T-helper 1 cell treated with Interleukin-12 subunit alpha and Interleukin-12 subunit beta and Interleukin-4 antibody, amounts not matched to agents 30 μg/mL and 1 μg/mL, for 36 hours (primary cell): Measurements from ENCODE around the gene REEP2.
"Not testable (repeated sequence)": the region's sequence is repeated elsewhere in the genome, so short reads cannot be mapped to it uniquely, and the experiment has no call there.

Source experiments
- H3K27ac Mint-ChIP-seq: one replicate; pipeline ENCODE4 v1.8.0; 2021; ENCODE audit warnings: mild to moderate bottlenecking, mixed read lengths
- H3K27me3 Mint-ChIP-seq: one replicate; pipeline ENCODE4 v1.8.0; 2021; ENCODE audit warnings: low read depth, mixed read lengths
- H3K36me3 Mint-ChIP-seq: one replicate; pipeline ENCODE4 v1.8.0; 2021; ENCODE audit warnings: low read depth, mixed read lengths
- H3K4me1 Mint-ChIP-seq: one replicate; pipeline ENCODE4 v1.8.0; 2021; ENCODE audit warnings: low read depth, mixed read lengths
- H3K4me3 Mint-ChIP-seq: one replicate; pipeline ENCODE4 v1.8.0; 2021; ENCODE audit warnings: mild to moderate bottlenecking, moderate library complexity, mixed read lengths
- H3K9me3 Mint-ChIP-seq: one replicate; pipeline ENCODE4 v1.8.0; 2021; ENCODE audit warnings: mixed read lengths

REEP2 gene

DNA sequence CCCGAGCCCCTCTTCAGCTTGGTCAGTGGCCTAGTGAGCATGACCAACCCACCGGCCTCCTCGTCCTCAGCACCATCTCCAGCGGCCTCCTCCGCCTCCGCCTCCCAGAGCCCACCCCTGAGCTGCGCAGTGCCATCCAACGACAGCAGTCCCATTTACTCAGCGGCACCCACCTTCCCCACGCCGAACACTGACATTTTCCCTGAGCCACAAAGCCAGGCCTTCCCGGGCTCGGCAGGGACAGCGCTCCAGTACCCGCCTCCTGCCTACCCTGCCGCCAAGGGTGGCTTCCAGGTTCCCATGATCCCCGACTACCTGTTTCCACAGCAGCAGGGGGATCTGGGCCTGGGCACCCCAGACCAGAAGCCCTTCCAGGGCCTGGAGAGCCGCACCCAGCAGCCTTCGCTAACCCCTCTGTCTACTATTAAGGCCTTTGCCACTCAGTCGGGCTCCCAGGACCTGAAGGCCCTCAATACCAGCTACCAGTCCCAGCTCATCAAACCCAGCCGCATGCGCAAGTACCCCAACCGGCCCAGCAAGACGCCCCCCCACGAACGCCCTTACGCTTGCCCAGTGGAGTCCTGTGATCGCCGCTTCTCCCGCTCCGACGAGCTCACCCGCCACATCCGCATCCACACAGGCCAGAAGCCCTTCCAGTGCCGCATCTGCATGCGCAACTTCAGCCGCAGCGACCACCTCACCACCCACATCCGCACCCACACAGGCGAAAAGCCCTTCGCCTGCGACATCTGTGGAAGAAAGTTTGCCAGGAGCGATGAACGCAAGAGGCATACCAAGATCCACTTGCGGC, 28.2 kb downstream of the REEP2 start:
- Mint-ChIP-seq H3K4me1 (peaks cover 16% of the 10 kb centered on the region), H3K36me3 (peaks cover 19% of the 10 kb centered on the region), H3K4me3 (peak overlapping the region; percentile 75), H3K27me3 (peaks cover 21% of the 10 kb centered on the region), H3K27ac (no peak overlapping the region), H3K9me3 (no peaks in the 10 kb centered on the region)

DNA sequence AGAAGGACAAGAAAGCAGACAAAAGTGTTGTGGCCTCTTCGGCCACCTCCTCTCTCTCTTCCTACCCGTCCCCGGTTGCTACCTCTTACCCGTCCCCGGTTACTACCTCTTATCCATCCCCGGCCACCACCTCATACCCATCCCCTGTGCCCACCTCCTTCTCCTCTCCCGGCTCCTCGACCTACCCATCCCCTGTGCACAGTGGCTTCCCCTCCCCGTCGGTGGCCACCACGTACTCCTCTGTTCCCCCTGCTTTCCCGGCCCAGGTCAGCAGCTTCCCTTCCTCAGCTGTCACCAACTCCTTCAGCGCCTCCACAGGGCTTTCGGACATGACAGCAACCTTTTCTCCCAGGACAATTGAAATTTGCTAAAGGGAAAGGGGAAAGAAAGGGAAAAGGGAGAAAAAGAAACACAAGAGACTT, 28.9 kb downstream of the REEP2 start:
- no peaks in the 10 kb centered on the region for H3K9me3 Mint-ChIP-seq
- H3K27me3 Mint-ChIP-seq, result peaks cover 25% of the 10 kb centered on the region
- H3K27ac Mint-ChIP-seq, result peak overlapping the region; percentile 59
- H3K4me1 Mint-ChIP-seq, result peaks cover 16% of the 10 kb centered on the region
- H3K36me3 Mint-ChIP-seq, result peaks cover 19% of the 10 kb centered on the region
- H3K4me3 Mint-ChIP-seq, result peak overlapping the region; percentile 75

DNA sequence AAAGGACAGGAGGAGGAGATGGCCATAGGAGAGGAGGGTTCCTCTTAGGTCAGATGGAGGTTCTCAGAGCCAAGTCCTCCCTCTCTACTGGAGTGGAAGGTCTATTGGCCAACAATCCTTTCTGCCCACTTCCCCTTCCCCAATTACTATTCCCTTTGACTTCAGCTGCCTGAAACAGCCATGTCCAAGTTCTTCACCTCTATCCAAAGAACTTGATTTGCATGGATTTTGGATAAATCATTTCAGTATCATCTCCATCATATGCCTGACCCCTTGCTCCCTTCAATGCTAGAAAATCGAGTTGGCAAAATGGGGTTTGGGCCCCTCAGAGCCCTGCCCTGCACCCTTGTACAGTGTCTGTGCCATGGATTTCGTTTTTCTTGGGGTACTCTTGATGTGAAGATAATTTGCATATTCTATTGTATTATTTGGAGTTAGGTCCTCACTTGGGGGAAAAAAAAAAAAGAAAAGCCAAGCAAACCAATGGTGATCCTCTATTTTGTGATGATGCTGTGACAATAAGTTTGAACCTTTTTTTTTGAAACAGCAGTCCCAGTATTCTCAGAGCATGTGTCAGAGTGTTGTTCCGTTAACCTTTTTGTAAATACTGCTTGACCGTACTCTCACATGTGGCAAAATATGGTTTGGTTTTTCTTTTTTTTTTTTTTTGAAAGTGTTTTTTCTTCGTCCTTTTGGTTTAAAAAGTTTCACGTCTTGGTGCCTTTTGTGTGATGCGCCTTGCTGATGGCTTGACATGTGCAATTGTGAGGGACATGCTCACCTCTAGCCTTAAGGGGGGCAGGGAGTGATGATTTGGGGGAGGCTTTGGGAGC, 29.5 kb downstream of the REEP2 start:
- Mint-ChIP-seq H3K36me3 (peaks cover 19% of the 10 kb centered on the region), H3K27ac (no peak overlapping the region), H3K4me1 (peaks cover 16% of the 10 kb centered on the region), H3K27me3 (peaks cover 25% of the 10 kb centered on the region), H3K4me3 (peak overlapping the region; percentile 48), H3K9me3 (no peaks in the 10 kb centered on the region)

DNA sequence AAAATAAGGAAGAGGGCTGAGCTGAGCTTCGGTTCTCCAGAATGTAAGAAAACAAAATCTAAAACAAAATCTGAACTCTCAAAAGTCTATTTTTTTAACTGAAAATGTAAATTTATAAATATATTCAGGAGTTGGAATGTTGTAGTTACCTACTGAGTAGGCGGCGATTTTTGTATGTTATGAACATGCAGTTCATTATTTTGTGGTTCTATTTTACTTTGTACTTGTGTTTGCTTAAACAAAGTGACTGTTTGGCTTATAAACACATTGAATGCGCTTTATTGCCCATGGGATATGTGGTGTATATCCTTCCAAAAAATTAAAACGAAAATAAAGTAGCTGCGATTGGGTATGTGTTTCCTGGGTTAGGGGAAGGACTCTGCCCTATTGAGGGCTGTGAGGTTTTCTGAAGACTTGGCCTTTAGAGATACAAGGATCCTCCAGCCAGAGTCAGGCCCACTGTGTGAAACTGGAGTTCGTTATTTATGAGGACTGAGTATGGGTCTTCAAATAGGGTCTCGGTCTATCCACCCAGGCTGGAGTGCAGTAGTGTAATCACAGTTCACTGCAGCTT, 30.2 kb downstream of the REEP2 start:
- Mint-ChIP-seq H3K4me1 (peaks cover 16% of the 10 kb centered on the region), H3K27ac (no peak overlapping the region), H3K36me3 (peaks cover 19% of the 10 kb centered on the region), H3K27me3 (peaks cover 25% of the 10 kb centered on the region), H3K4me3 (no peak overlapping the region), H3K9me3 (no peaks in the 10 kb centered on the region)

DNA sequence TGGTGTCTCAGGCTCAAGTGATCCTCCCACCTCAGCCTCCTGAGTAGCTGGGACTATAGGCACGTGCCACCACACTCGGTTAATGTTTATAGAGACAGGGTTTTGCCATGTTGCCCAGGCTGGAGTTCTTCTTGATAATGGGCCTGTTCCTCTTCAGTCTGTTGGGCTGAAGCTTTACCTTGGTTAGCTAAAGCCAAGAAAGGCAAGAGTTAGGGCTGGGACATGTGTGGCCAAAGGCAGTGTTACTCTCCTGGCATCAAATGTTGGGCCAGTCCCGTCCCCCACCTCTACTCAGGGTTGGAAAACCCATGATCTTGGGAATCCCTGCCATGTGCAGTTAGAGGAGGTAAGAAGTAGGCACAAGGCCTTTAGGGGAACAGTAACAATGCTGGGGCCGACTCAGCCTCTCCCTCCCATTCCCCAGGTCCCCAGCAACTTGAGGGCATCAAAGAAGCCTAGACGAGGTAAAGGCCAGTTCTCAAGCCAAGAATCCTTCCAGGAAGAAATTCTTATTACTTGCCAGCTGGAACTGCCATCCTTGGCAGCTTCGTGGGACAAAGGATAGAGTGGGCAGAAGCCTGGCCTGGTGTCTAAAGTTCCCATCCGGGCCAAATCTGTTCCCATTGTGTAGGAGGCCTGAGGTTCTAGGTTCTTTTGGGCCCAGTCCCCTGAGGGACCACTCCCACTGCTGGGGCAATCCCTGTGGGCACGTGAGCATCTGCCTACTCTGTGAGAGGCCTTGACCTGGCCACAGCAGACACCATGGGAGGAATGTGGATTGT, 30.9 kb downstream of the REEP2 start:
- Mint-ChIP-seq H3K27ac (no peak overlapping the region), H3K27me3 (peaks cover 25% of the 10 kb centered on the region), H3K4me3 (no peak overlapping the region), H3K9me3 (no peaks in the 10 kb centered on the region), H3K36me3 (peaks cover 19% of the 10 kb centered on the region), H3K4me1 (peaks cover 16% of the 10 kb centered on the region)

DNA sequence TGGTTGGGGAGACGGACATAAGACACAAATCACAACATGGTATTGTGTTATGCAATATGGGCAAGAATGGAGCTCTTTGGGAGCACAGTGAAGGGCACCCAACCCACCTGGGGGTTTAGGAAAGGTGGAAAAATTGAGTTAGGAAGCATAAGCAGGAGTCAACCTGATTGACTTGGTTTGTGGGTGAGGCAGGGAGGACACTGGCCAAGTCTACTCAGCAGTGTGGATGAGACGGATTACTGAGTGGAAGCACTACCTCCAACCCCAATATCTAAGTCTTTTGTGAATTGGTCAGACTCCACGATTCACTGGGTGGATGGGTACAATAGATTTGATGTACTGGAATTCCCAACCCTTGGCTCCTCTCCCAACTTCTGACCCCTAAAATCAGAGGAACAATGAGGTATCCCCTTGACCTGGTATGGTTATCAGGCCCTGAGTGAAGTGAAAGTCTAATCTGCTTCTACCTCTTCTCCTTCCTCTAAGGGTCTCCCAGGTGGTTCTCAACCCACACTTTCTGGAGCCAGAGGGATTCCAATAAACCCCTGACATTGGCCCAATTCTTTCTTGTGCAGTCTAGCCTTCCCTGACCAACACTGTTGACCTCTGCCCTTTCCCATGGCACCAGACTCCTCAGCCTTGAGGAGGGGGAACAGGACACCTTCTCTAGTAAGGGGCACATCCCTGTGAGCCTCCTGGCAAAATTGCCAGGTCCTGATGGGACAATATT, 31.6 kb downstream of the REEP2 start:
- H3K4me3 Mint-ChIP-seq, result no peak overlapping the region

DNA sequence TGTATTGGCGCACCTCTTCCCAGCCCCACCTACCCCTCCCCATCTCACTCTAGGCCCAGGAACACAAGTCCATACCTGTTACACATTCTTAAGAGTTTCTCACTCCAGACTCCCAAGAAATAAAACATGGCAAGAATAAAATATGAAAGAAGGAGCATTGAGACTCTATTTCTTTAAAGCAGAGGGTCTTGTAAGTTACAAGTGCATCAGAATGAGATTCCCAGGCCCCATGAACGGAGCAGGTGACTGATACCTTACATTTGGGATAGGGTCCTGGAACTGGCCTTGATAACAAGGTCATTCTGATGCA, 32.1 kb downstream of the REEP2 start:
- Mint-ChIP-seq H3K36me3 (peaks cover 19% of the 10 kb centered on the region), H3K27ac (no peak overlapping the region), H3K4me3 (no peak overlapping the region), H3K4me1 (peaks cover 16% of the 10 kb centered on the region), H3K27me3 (peaks cover 27% of the 10 kb centered on the region), H3K9me3 (no peaks in the 10 kb centered on the region)

More for the DNA sequence above, 31.6 kb downstream of the REEP2 start:
- Mint-ChIP-seq H3K27ac (no peak overlapping the region), H3K27me3 (peaks cover 25% of the 10 kb centered on the region), H3K36me3 (peaks cover 19% of the 10 kb centered on the region), H3K9me3 (no peaks in the 10 kb centered on the region), H3K4me1 (peaks cover 16% of the 10 kb centered on the region)

DNA sequence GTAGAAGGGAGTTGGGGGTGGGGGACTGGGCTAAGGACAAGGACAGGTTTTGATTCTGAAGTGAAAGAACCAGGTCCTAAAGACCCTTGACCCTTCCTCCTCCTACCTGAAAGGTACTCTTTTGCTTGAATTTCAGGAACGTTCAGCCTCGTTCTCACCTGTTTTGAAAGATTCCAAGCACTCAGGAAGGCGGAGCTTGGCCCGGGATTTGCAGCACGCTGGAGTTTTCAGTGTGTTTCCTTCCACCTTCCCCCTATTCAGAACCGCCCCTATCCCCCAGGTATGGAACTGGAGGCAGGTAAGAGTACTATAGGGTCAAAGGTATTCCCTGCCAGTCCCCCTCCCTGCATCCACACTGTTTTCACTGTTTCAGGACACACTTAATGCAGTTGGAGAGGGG, 33.5 kb downstream of the REEP2 start:
- peaks cover 23% of the 10 kb centered on the region for H3K27me3 Mint-ChIP-seq
- H3K4me3 Mint-ChIP-seq, result no peak overlapping the region
- H3K36me3 Mint-ChIP-seq, result peaks cover 10% of the 10 kb centered on the region
- peaks cover 6% of the 10 kb centered on the region for H3K4me1 Mint-ChIP-seq
- H3K27ac Mint-ChIP-seq, result no peak overlapping the region
- no peaks in the 10 kb centered on the region for H3K9me3 Mint-ChIP-seq

DNA sequence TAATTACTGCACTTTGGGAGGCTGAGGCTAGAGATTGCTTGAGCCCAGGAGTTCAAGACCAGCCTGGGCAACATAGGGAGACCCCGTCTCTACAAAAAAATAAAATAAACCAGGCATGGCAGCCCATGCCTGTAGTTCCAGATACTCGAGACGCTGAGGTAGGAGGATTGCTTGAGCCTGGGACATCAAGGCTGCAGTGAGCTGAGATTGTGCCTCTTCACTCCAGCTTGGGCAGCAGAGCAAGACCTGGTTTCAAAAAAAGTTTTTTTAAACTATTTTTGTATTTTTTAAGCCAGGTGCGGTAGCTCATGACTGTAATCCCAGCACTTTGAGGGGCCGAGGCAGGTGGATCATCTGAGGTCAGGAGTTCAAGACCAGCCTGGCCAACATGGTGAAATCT, 34.3 kb downstream of the REEP2 start:
- H3K4me1 Mint-ChIP-seq, H3K36me3 Mint-ChIP-seq, H3K4me3 Mint-ChIP-seq, H3K9me3 Mint-ChIP-seq: not testable (repeated sequence)
- Mint-ChIP-seq H3K27me3 (peaks cover 15% of the 10 kb centered on the region), H3K27ac (peak overlapping the region; percentile 53)

DNA sequence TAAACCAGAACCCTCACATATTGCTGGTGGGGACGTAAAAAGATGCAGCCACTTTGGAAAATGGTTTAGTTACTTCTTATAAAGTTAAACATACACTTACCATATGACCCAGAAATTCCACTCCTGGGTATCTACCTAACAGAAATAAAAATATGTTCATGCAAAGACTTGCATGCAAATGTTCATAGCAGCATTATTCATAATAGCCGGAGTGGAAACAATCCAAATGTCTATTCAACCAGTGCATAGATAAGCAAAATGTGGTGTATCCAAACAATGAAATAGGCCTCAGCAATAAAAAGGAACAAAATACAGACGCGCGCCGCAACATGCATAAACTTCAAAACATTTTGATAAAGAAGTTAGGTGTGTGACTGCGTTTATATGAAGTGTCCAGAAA, 38.1 kb downstream of the REEP2 start:
- Mint-ChIP-seq H3K27me3 (peaks cover 12% of the 10 kb centered on the region), H3K9me3 (no peaks in the 10 kb centered on the region), H3K36me3 (no peaks in the 10 kb centered on the region), H3K4me1 (no peaks in the 10 kb centered on the region), H3K27ac (no peak overlapping the region), H3K4me3 (no peak overlapping the region)

DNA sequence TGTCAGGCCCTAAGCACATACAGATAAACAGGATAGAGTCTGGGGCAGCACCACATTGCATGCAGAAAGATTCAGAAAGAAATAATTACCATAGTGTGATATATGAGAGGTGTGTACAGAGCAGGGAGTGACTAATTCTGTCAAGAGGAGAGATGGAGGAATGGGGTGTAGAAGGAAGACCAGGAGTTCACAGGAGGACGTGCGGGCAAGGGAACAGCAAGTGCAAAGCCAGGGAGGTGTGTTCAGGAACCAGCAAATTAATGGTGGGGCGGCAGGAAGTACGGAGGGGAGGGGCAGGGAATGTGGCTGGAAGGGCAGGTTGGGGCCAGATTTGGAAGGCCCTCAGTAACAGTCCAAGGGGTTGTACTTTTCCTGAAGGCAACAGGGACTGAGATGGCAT, 43.8 kb downstream of the REEP2 start:
- H3K9me3 Mint-ChIP-seq, result no peaks in the 10 kb centered on the region
- no peak overlapping the region for H3K4me3 Mint-ChIP-seq
- no peaks in the 10 kb centered on the region for H3K4me1 Mint-ChIP-seq

DNA sequence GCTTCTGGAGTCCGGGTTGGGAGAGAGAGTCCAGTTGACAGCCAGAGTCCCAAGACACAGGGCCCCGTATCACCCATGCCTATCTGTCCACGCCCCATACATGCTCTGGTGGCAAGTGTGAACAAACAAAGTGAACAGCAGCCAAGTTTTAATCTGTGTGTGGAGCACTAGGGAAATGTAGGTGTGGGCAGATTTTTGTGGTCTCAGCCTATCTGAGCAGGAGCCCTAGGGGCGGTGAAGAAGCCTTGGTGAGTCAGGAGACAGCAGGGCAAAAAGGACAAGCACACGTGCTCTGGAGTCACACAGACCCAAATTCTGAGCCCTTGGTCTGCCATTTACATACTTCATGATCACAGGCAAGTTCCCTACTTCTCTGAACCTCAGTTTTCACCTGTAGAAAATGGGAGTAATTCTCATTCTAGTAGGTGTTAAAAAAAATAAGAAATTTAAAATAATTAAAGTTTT, 49.7 kb downstream of the REEP2 start:
- H3K9me3 Mint-ChIP-seq, result no peaks in the 10 kb centered on the region
- peaks cover 45% of the 10 kb centered on the region for H3K27me3 Mint-ChIP-seq
- peaks cover 3% of the 10 kb centered on the region for H3K4me1 Mint-ChIP-seq
- no peak overlapping the region for H3K4me3 Mint-ChIP-seq
- no peaks in the 10 kb centered on the region for H3K36me3 Mint-ChIP-seq
- no peak overlapping the region for H3K27ac Mint-ChIP-seq

More for the DNA sequence above, 43.8 kb downstream of the REEP2 start:
- H3K27me3 Mint-ChIP-seq, result peaks cover 18% of the 10 kb centered on the region
- no peak overlapping the region for H3K27ac Mint-ChIP-seq
- no peaks in the 10 kb centered on the region for H3K36me3 Mint-ChIP-seq

DNA sequence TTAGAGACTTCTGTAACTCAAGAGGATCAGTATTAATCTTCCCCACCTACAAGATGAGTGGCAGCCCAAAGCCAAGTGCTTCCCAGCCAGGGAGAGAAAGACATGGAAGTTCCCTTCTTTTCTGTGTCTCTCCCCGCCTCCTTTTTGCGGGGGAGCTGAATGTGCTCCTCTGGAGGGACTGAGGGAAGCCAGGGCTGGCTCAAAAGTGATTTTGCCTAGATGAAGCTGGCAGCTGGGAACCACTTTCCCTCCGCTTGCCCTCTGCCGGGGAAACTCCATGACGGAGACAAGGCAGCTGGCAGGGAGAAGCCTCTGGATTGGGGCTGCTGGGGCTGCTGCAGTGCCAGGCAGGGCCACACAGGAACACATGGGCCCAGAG, 50.8 kb downstream of the REEP2 start:
- no peaks in the 10 kb centered on the region for H3K36me3 Mint-ChIP-seq
- H3K27ac Mint-ChIP-seq, result no peak overlapping the region
- no peak overlapping the region for H3K4me3 Mint-ChIP-seq
- H3K27me3 Mint-ChIP-seq, result peaks cover 39% of the 10 kb centered on the region
- H3K9me3 Mint-ChIP-seq, result no peaks in the 10 kb centered on the region
- peaks cover 3% of the 10 kb centered on the region for H3K4me1 Mint-ChIP-seq
